Osteoblast (primary cell): ENCODE measurements around the gene PTPN14. TPM values are rescaled to one million over a fixed set of nuclear protein-coding genes. Genes with fewer than 3 reads are reported as not detected.
"Not testable (repeated sequence)": the region's sequence is repeated elsewhere in the genome, so short reads cannot be mapped to it uniquely, and the experiment has no call there.

ENCODE experiments used
- DNase-seq: peaks from one replicate; pipeline ENCODE4 v3.0.0; 2011; ENCODE audit warnings: low spot score, mixed read lengths; ENCODE audit not compliant: insufficient read length; ENCODE audit errors: missing footprints
- H2AFZ ChIP-seq: 2 replicates; pipeline ENCODE4 v1.6.0; 2011; ENCODE audit warnings: mild to moderate bottlenecking, low read length
- H3K27ac ChIP-seq: 2 replicates; pipeline ENCODE4 v1.5.1; 2011; ENCODE audit warnings: mild to moderate bottlenecking, low read depth, low read length, moderate library complexity
- H3K27me3 ChIP-seq: 2 replicates; pipeline ENCODE4 v1.6.0; 2012; ENCODE audit warnings: mild to moderate bottlenecking, control low read depth, inconsistent platforms, low read length, moderate library complexity; ENCODE audit not compliant: insufficient read depth
- H3K36me3 ChIP-seq: 2 replicates; pipeline ENCODE4 v1.5.1; 2011; ENCODE audit warnings: mild to moderate bottlenecking, low read length, control low read depth, moderate library complexity; ENCODE audit not compliant: insufficient read depth
- H3K4me1 ChIP-seq: 2 replicates; pipeline ENCODE4 v1.5.1; 2011; ENCODE audit warnings: mild to moderate bottlenecking, low read length, control low read depth, moderate library complexity; ENCODE audit not compliant: insufficient read depth
- H3K4me2 ChIP-seq: 2 replicates; pipeline ENCODE4 v1.6.0; 2011; ENCODE audit warnings: mild to moderate bottlenecking, low read length; ENCODE audit not compliant: insufficient read depth
- H3K4me3 ChIP-seq: fragments of 200-600 bp; sonication (generic); 3 replicates; pipeline ENCODE4 v1.5.1; 2012; ENCODE audit warnings: mild to moderate bottlenecking, low read length, inconsistent platforms; ENCODE audit not compliant: insufficient read depth
- H3K79me2 ChIP-seq: 2 replicates; pipeline ENCODE4 v1.6.0; 2012; ENCODE audit warnings: mild to moderate bottlenecking, low read length, control low read depth, inconsistent platforms; ENCODE audit not compliant: insufficient read depth
- H3K9me3 ChIP-seq: 2 replicates; pipeline ENCODE4 v1.5.1; 2011; ENCODE audit warnings: low read depth, low read length, control low read depth
- H4K20me1 ChIP-seq: 2 replicates; pipeline ENCODE4 v1.6.0; 2012; ENCODE audit warnings: mild to moderate bottlenecking, low read length, control low read depth; ENCODE audit not compliant: insufficient read depth
- total RNA-seq: library from RNA; depleted of rRNA; stranded (reverse); fragments of >200 nt; gene quantifications from 2 replicates; pipeline ENCODE4 v1.2.3, GENCODE V29; 2012
- TF ChIP-seq, protein P1 (sequence below): IDR thresholded peaks from 2 replicates; pipeline ENCODE4 v1.5.1; 2011; ENCODE audit warnings: mild to moderate bottlenecking, low read depth, low read length, moderate library complexity; ENCODE audit errors: extremely low read depth

PTPN14 gene
- total RNA-seq, 1 donor: 131 TPM

- Histone ChIP-seq H3K9me3 (no peaks in the 10 kb centered on the region), H3K4me1 (peaks cover 30% of the 10 kb centered on the region), H4K20me1 (peaks cover 76% of the 10 kb centered on the region), H3K4me3 (no peak overlapping the region), H3K79me2 (peaks cover 97% of the 10 kb centered on the region), H3K27me3 (no peaks in the 10 kb centered on the region), H2AFZ (no peak overlapping the region), H3K4me2 (no peak overlapping the region), H3K36me3 (peaks cover 31% of the 10 kb centered on the region), H3K27ac (no peak overlapping the region)
- TF ChIP-seq, protein P1, sequence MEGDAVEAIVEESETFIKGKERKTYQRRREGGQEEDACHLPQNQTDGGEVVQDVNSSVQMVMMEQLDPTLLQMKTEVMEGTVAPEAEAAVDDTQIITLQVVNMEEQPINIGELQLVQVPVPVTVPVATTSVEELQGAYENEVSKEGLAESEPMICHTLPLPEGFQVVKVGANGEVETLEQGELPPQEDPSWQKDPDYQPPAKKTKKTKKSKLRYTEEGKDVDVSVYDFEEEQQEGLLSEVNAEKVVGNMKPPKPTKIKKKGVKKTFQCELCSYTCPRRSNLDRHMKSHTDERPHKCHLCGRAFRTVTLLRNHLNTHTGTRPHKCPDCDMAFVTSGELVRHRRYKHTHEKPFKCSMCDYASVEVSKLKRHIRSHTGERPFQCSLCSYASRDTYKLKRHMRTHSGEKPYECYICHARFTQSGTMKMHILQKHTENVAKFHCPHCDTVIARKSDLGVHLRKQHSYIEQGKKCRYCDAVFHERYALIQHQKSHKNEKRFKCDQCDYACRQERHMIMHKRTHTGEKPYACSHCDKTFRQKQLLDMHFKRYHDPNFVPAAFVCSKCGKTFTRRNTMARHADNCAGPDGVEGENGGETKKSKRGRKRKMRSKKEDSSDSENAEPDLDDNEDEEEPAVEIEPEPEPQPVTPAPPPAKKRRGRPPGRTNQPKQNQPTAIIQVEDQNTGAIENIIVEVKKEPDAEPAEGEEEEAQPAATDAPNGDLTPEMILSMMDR: no peak
- DNase-seq: no peak
These were observed 19.3 kb downstream of the PTPN14 start for GRCh38 chr1:214532070-214532469.

- H3K27ac ChIP-seq: peak overlapping the region; percentile 68
- H3K9me3 ChIP-seq: no peaks in the 10 kb centered on the region
- peaks cover 66% of the 10 kb centered on the region for H3K4me1 ChIP-seq
- H3K36me3 ChIP-seq: peaks cover 8% of the 10 kb centered on the region
- H2AFZ ChIP-seq: no peak overlapping the region
- no peak for DNase-seq
- H3K27me3 ChIP-seq: no peaks in the 10 kb centered on the region
- H3K79me2 ChIP-seq: peaks cover 99% of the 10 kb centered on the region
- H3K4me3 ChIP-seq: peak overlapping the region; percentile 32
- H3K4me2 ChIP-seq: peak overlapping the region; percentile 68
- peaks cover 75% of the 10 kb centered on the region for H4K20me1 ChIP-seq
- TF ChIP-seq, protein P1: no peak
These were observed 25.8 kb downstream of the PTPN14 start for GRCh38 chr1:214525535-214526019.

- Histone ChIP-seq H3K27ac (peak overlapping the region; percentile 68), H3K4me2 (peak overlapping the region; percentile 68), H3K79me2 (peaks cover 99% of the 10 kb centered on the region), H3K9me3 (no peaks in the 10 kb centered on the region), H3K4me3 (no peak overlapping the region), H4K20me1 (peaks cover 71% of the 10 kb centered on the region), H3K27me3 (no peaks in the 10 kb centered on the region), H3K4me1 (peaks cover 69% of the 10 kb centered on the region), H2AFZ (no peak overlapping the region), H3K36me3 (peaks cover 10% of the 10 kb centered on the region)
- TF ChIP-seq, protein P1: no peak
- DNase-seq: no peak
These were observed 26.6 kb downstream of the PTPN14 start for GRCh38 chr1:214524824-214525223.

DNA sequence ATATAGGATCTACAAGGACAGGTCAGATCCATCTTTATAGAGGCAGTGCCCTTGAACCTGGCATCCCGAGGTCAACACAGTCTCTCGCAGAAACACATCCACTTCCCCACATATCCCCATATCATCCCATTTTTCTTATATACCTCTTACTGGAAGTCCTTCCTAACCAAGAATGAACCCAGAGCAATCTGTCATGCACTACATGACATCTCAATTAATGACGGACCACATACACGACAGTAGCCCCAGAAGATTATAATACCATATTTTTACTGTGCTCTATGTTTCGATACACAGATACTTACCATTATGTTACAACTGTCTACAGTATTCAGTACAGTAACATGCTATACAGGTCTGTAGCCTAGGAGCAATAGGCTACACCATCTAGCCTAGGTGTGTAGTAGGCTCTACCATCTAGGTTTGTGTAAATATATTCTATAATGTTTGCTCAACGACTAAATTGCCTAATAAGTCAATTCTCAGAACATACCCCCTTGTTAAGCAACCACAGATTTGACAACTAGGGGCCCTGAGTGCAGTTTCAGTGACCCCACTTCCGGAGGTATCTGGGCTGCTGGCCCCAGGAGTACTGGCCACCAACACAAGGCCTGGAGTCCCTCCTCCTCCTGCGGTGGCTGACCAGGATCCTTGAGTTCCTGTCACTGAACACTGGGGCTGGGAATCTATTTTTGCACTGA is 28.1 kb downstream of the PTPN14 start:
- Histone ChIP-seq H4K20me1 (peaks cover 60% of the 10 kb centered on the region), H3K27me3 (no peaks in the 10 kb centered on the region), H3K9me3 (no peaks in the 10 kb centered on the region), H2AFZ (no peak overlapping the region), H3K27ac (no peak overlapping the region), H3K4me1 (peaks cover 74% of the 10 kb centered on the region), H3K79me2 (peaks cover 99% of the 10 kb centered on the region), H3K4me3 (no peak overlapping the region), H3K36me3 (peaks cover 4% of the 10 kb centered on the region), H3K4me2 (no peak overlapping the region)
- TF ChIP-seq, protein P1: no peak
- DNase-seq: no peak

DNA sequence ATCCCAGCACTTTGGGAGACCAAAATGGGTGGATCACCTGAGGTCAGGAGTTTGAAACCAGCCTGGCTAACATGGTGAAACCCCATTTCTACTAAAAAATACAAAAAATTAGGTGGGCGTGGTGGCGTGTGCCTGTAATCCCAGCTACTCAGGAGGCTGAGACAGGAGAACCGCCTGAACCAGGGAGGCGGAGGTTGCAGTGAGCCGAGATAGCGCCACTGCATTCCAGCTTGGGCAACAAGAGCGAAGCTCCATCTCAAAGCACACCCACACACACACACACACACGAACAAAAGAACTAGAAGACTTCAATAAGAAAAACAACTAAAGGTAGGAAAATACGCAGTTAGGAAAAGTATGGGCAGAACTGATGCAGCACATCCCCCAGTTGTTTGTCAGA is 29.9 kb downstream of the PTPN14 start:
- H3K27ac ChIP-seq, DNase-seq, H3K9me3 ChIP-seq, H3K27me3 ChIP-seq, H3K4me3 ChIP-seq, H3K4me2 ChIP-seq, H3K36me3 ChIP-seq, H2AFZ ChIP-seq: not testable (repeated sequence)
- H3K79me2 ChIP-seq: peaks cover 99% of the 10 kb centered on the region
- H3K4me1 ChIP-seq: peaks cover 74% of the 10 kb centered on the region
- H4K20me1 ChIP-seq: peaks cover 52% of the 10 kb centered on the region
